Measurements from ENCODE around the gene HS2ST1. TPM values are rescaled to one million over a fixed set of nuclear protein-coding genes. Genes with fewer than 3 reads are reported as not detected.

Gene HS2ST1
- total and polyA plus RNA-seq, 2 experiments from 2014 or later: 6.7 to 17.1 TPM

GRCh38 chr1:87044424-87044823, 130.0 kb downstream of the HS2ST1 start:
- H3F3A ChIP-seq (replicated peaks; ENCODE audit: low read depth): no peaks in the 10 kb centered on the region
- H3K79me2 ChIP-seq (replicated peaks; ENCODE audit: insufficient read depth): peaks cover 60% of the 10 kb centered on the region
- no peaks in the 10 kb centered on the region for H3K27me3 ChIP-seq (ENCODE audit: insufficient read depth)
- H3K4me1 ChIP-seq (ENCODE audit: insufficient read depth): no peaks in the 10 kb centered on the region
- Mint-ChIP-seq H3K4me1 (no peaks in the 10 kb centered on the region; the same call in 2 of the 3 replicates), H3K9me3 (peaks cover 14% of the 10 kb centered on the region; the same call in 2 of the 3 replicates), H3K36me3 (ENCODE audit: low read depth) (peaks cover 15% of the 10 kb centered on the region; the same call in 2 of the 3 replicates), H3K27me3 (ENCODE audit: insufficient read depth, low read depth, poor library complexity) (no peaks in the 10 kb centered on the region), H3K27ac (no peak overlapping the region), H3K4me3 (no peak overlapping the region)
- H4K20me1 ChIP-seq (replicated peaks; ENCODE audit: insufficient read depth): no peaks in the 10 kb centered on the region; the same call in 1 of the 2 replicates
- TF ChIP-seq POLR2AphosphoS5 (IDR thresholded peaks at IDR 0.05; ENCODE audit: low read depth): no peak
- H3K9me2 ChIP-seq (ENCODE audit: insufficient read depth): no peaks in the 10 kb centered on the region
- H3K27ac ChIP-seq (ENCODE audit: low read depth): no peak overlapping the region
- ATAC-seq (no peak), DNase-seq (ENCODE audit: low spot score) (no peak)
- no peak overlapping the region for H3K4me2 ChIP-seq
- H3K4me3 ChIP-seq: no peak overlapping the region
- no peak overlapping the region for H2AFZ ChIP-seq
- no peaks in the 10 kb centered on the region for H3K36me3 ChIP-seq (ENCODE audit: insufficient read depth)

DNA sequence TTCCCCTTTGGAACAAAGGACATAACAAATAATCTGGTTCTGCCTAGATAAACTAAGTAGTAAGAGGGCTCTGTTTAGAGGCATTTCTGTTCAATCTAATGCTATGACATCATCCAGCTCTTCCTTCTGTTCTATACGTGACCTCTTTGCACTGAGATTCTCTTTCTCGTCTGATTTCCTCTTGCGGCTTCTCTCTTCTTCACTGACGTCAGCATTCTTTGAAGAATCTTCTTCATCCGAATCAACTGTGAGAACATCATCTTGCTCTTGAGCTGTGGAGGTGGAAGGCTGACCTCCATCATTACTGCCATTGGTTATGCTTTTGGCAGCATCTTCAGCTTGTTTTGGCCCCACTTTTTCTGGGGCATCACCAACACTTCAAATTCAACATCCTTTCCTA, 130.4 kb downstream of the HS2ST1 start:
- no peak for DNase-seq (ENCODE audit: low spot score)
- H3F3A ChIP-seq (replicated peaks; ENCODE audit: low read depth): no peaks in the 10 kb centered on the region
- H3K27ac ChIP-seq (ENCODE audit: low read depth): no peak overlapping the region
- Mint-ChIP-seq H3K27ac (no peak overlapping the region), H3K36me3 (ENCODE audit: low read depth) (peaks cover 15% of the 10 kb centered on the region; the same call in 2 of the 3 replicates), H3K4me1 (no peaks in the 10 kb centered on the region; the same call in 2 of the 3 replicates), H3K27me3 (ENCODE audit: insufficient read depth, low read depth, poor library complexity) (no peaks in the 10 kb centered on the region), H3K4me3 (no peak overlapping the region), H3K9me3 (peaks cover 14% of the 10 kb centered on the region; the same call in 2 of the 3 replicates)
- no peaks in the 10 kb centered on the region for H3K27me3 ChIP-seq (ENCODE audit: insufficient read depth)
- H3K4me3 ChIP-seq: no peak overlapping the region
- no peak overlapping the region for H2AFZ ChIP-seq
- H3K4me2 ChIP-seq: no peak overlapping the region
- H3K9me2 ChIP-seq (ENCODE audit: insufficient read depth): no peaks in the 10 kb centered on the region
- TF ChIP-seq POLR2AphosphoS5 (IDR thresholded peaks at IDR 0.05; ENCODE audit: low read depth) (no peak), NANOG (IDR thresholded peaks at IDR 0.05; ENCODE audit: borderline replicate concordance) (no peak), CTCF (conservative IDR thresholded peaks at IDR 0.05; ENCODE audit: low read depth in 2 of 2) (no peak), ZNF114 (CRISPR knock-in tag; IDR thresholded peaks at IDR 0.05) (no peak)
- TF ChIP-seq, protein P1, sequence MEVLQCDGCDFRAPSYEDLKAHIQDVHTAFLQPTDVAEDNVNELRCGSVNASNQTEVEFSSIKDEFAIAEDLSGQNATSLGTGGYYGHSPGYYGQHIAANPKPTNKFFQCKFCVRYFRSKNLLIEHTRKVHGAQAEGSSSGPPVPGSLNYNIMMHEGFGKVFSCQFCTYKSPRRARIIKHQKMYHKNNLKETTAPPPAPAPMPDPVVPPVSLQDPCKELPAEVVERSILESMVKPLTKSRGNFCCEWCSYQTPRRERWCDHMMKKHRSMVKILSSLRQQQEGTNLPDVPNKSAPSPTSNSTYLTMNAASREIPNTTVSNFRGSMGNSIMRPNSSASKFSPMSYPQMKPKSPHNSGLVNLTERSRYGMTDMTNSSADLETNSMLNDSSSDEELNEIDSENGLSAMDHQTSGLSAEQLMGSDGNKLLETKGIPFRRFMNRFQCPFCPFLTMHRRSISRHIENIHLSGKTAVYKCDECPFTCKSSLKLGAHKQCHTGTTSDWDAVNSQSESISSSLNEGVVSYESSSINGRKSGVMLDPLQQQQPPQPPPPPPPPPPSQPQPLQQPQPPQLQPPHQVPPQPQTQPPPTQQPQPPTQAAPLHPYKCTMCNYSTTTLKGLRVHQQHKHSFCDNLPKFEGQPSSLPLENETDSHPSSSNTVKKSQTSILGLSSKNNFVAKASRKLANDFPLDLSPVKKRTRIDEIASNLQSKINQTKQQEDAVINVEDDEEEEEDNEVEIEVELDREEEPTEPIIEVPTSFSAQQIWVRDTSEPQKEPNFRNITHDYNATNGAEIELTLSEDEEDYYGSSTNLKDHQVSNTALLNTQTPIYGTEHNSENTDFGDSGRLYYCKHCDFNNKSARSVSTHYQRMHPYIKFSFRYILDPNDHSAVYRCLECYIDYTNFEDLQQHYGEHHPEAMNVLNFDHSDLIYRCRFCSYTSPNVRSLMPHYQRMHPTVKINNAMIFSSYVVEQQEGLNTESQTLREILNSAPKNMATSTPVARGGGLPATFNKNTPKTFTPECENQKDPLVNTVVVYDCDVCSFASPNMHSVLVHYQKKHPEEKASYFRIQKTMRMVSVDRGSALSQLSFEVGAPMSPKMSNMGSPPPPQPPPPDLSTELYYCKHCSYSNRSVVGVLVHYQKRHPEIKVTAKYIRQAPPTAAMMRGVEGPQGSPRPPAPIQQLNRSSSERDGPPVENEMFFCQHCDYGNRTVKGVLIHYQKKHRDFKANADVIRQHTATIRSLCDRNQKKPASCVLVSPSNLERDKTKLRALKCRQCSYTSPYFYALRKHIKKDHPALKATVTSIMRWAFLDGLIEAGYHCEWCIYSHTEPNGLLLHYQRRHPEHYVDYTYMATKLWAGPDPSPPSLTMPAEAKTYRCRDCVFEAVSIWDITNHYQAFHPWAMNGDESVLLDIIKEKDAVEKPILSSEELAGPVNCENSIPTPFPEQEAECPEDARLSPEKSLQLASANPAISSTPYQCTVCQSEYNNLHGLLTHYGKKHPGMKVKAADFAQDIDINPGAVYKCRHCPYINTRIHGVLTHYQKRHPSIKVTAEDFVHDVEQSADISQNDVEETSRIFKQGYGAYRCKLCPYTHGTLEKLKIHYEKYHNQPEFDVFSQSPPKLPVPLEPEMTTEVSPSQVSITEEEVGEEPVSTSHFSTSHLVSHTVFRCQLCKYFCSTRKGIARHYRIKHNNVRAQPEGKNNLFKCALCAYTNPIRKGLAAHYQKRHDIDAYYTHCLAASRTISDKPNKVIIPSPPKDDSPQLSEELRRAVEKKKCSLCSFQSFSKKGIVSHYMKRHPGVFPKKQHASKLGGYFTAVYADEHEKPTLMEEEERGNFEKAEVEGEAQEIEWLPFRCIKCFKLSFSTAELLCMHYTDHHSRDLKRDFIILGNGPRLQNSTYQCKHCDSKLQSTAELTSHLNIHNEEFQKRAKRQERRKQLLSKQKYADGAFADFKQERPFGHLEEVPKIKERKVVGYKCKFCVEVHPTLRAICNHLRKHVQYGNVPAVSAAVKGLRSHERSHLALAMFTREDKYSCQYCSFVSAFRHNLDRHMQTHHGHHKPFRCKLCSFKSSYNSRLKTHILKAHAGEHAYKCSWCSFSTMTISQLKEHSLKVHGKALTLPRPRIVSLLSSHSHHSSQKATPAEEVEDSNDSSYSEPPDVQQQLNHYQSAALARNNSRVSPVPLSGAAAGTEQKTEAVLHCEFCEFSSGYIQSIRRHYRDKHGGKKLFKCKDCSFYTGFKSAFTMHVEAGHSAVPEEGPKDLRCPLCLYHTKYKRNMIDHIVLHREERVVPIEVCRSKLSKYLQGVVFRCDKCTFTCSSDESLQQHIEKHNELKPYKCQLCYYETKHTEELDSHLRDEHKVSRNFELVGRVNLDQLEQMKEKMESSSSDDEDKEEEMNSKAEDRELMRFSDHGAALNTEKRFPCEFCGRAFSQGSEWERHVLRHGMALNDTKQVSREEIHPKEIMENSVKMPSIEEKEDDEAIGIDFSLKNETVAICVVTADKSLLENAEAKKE (CRISPR knock-in tag; IDR thresholded peaks at IDR 0.05): no peak
- H3K4me1 ChIP-seq (ENCODE audit: insufficient read depth): no peaks in the 10 kb centered on the region
- no peak for ATAC-seq
- peaks cover 64% of the 10 kb centered on the region for H3K79me2 ChIP-seq (replicated peaks; ENCODE audit: insufficient read depth)
- H3K36me3 ChIP-seq (ENCODE audit: insufficient read depth): no peaks in the 10 kb centered on the region
- no peaks in the 10 kb centered on the region; the same call in 1 of the 2 replicates for H4K20me1 ChIP-seq (replicated peaks; ENCODE audit: insufficient read depth)
